ENCODE results near the gene TOM1L2. TPM values are rescaled to one million over a fixed set of nuclear protein-coding genes. Genes with fewer than 3 reads are reported as not detected.

The TOM1L2 gene
- total RNA-seq, 1 experiment from 2014 or later, result 45.2 TPM

DNA sequence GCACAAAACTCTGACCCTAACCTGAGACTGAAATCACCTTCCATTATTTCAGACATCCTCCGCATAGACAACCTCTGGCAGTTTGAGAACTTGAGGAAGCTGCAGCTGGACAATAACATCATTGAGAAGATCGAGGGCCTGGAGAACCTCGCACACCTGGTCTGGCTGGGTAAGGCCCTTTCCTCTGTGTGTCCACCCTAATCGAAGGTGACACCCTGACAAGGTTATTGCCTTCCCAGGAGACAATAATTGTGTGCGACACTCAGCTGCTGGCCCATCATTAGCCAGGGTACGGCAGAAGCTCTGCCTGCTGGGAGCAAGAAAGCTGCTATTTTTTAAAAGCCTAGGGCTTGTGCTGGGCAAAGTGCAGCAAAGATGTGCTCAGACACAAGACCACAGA is 11.6 kb upstream of the TOM1L2 start:
- Histone ChIP-seq H3K4me1 (ENCODE audit: control insufficient read depth, insufficient read depth, low read length) (peaks cover 5% of the 10 kb centered on the region), H3K4me3 (ENCODE audit: low read depth in 2 of 2, low read length in 2 of 2) (no peak overlapping the region), H3K27ac (ENCODE audit: low read length) (no peak overlapping the region), H3K36me3 (ENCODE audit: control insufficient read depth, insufficient read depth, low read length) (no peaks in the 10 kb centered on the region), H3K27me3 (ENCODE audit: control insufficient read depth, insufficient read depth, low read length) (no peaks in the 10 kb centered on the region), H3K9me3 (ENCODE audit: control insufficient read depth, insufficient read depth, low read depth, low read length) (no peaks in the 10 kb centered on the region)
- ChIA-PET POLR2A (no interaction called here), CTCF (interaction anchor here (0.7 kb wide), 1 partner anchor 12 kb away, joined by 3 read pairs; the partner anchor contains the start of genes DRC3 and TOM1L2)
- intact Hi-C loops (cut with micrococcal nuclease; ENCODE audit: unreplicated experiment), result no loop called here
- DNase-seq (ENCODE audit: low read depth, low spot score) (no peak), ATAC-seq (no peak)
- in situ Hi-C loops (cut with HindIII; ENCODE audit: low pct_unique_long_range_greater_than_20kb, low sequenced_read_pairs), result no loop called here
- no TSS peak for BruUV-seq (replicated peaks)
- TF ChIP-seq TCF7L2 (IDR thresholded peaks at IDR 0.05; ENCODE audit: low read depth, low read length), result no peak
- TF ChIP-seq CTCF (IDR thresholded peaks at IDR 0.05), result no peak
- TF ChIP-seq, protein P1, sequence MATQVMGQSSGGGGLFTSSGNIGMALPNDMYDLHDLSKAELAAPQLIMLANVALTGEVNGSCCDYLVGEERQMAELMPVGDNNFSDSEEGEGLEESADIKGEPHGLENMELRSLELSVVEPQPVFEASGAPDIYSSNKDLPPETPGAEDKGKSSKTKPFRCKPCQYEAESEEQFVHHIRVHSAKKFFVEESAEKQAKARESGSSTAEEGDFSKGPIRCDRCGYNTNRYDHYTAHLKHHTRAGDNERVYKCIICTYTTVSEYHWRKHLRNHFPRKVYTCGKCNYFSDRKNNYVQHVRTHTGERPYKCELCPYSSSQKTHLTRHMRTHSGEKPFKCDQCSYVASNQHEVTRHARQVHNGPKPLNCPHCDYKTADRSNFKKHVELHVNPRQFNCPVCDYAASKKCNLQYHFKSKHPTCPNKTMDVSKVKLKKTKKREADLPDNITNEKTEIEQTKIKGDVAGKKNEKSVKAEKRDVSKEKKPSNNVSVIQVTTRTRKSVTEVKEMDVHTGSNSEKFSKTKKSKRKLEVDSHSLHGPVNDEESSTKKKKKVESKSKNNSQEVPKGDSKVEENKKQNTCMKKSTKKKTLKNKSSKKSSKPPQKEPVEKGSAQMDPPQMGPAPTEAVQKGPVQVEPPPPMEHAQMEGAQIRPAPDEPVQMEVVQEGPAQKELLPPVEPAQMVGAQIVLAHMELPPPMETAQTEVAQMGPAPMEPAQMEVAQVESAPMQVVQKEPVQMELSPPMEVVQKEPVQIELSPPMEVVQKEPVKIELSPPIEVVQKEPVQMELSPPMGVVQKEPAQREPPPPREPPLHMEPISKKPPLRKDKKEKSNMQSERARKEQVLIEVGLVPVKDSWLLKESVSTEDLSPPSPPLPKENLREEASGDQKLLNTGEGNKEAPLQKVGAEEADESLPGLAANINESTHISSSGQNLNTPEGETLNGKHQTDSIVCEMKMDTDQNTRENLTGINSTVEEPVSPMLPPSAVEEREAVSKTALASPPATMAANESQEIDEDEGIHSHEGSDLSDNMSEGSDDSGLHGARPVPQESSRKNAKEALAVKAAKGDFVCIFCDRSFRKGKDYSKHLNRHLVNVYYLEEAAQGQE (IDR thresholded peaks at IDR 0.05; ENCODE audit: insufficient read depth in 1 of 2, low read depth in 2 of 2, low read length in 1 of 2), result no peak
- no peak for TF ChIP-seq POLR2AphosphoS5 (IDR thresholded peaks at IDR 0.05; ENCODE audit: low read depth, low read length)
- no peak for TF ChIP-seq SIN3A (IDR thresholded peaks at IDR 0.05; ENCODE audit: borderline replicate concordance, insufficient read depth, low read depth, low read length)

DNA sequence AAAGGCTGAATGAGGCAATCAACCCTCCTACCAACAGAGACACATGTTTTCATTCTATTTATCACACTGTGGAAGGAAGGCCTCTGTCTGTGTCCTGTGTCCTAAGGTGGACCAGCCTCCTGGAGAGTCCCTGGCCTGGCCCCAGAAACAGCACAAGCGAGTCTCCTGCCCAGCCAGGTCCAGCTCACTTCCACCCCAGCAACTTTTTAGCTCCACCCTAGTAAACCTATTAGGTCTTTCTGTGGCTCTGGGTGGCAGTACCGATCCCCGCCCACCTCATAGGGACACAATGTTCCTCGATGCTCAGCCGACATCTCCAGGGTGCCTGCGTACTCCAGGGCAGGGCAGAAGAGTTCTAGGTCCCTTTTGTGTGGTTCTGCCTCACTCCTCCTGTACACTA is 11.2 kb upstream of the TOM1L2 start:
- CTCF ChIA-PET, result interaction anchor here (0.7 kb wide), 1 partner anchor 11 kb away, joined by 3 read pairs; the partner anchor contains the start of genes DRC3 and TOM1L2
- Histone ChIP-seq H3K4me3 (ENCODE audit: low read depth in 2 of 2, low read length in 2 of 2) (no peak overlapping the region), H3K9me3 (ENCODE audit: control insufficient read depth, insufficient read depth, low read depth, low read length) (no peaks in the 10 kb centered on the region), H3K27me3 (ENCODE audit: control insufficient read depth, insufficient read depth, low read length) (no peaks in the 10 kb centered on the region), H3K36me3 (ENCODE audit: control insufficient read depth, insufficient read depth, low read length) (no peaks in the 10 kb centered on the region), H3K27ac (ENCODE audit: low read length) (no peak overlapping the region), H3K4me1 (ENCODE audit: control insufficient read depth, insufficient read depth, low read length) (peaks cover 5% of the 10 kb centered on the region)
- DNase-seq (ENCODE audit: low read depth, low spot score), result no peak
- no TSS peak for BruUV-seq (replicated peaks)
- POLR2A ChIA-PET, result no interaction called here
- in situ Hi-C loops (cut with HindIII; ENCODE audit: low pct_unique_long_range_greater_than_20kb, low sequenced_read_pairs) (no loop called here), intact Hi-C loops (cut with micrococcal nuclease; ENCODE audit: unreplicated experiment) (no loop called here)
- TF ChIP-seq TCF7L2 (IDR thresholded peaks at IDR 0.05; ENCODE audit: low read depth, low read length) (no peak), POLR2AphosphoS5 (IDR thresholded peaks at IDR 0.05; ENCODE audit: low read depth, low read length) (no peak), CTCF (IDR thresholded peaks at IDR 0.05) (no peak), SIN3A (IDR thresholded peaks at IDR 0.05; ENCODE audit: borderline replicate concordance, insufficient read depth, low read depth, low read length) (no peak)
- TF ChIP-seq, protein P1 (IDR thresholded peaks at IDR 0.05; ENCODE audit: insufficient read depth in 1 of 2, low read depth in 2 of 2, low read length in 1 of 2), result no peak
- ATAC-seq, result no peak; the same call in 1 of the 2 replicates

Data from Panc1 (cell line).